Mesodermal cell (in vitro differentiated cells): ENCODE data around the gene MRPS18A.

ENCODE experiments used
- H3K27ac ChIP-seq: 2 replicates; pipeline ENCODE4 v1.7.0; 2013; ENCODE audit warnings: mild to moderate bottlenecking, low read depth, low read length, moderate library complexity; ENCODE audit not compliant: severe bottlenecking
- H3K36me3 ChIP-seq: 2 replicates; pipeline ENCODE4 v1.7.1; 2013; ENCODE audit warnings: mild to moderate bottlenecking, low read length, moderate library complexity; ENCODE audit not compliant: control insufficient read depth, insufficient read depth
- H3K4me1 ChIP-seq: one replicate; pipeline ENCODE4 v1.7.1; 2013; ENCODE audit warnings: mild to moderate bottlenecking, low read length; ENCODE audit not compliant: insufficient read depth, control insufficient read depth, poor library complexity, severe bottlenecking
- H3K4me3 ChIP-seq: 2 replicates; pipeline ENCODE4 v1.7.0; 2013; ENCODE audit warnings: low read length, control low read depth, mild to moderate bottlenecking; ENCODE audit not compliant: insufficient read depth, poor library complexity, severe bottlenecking; ENCODE audit errors: extremely low read depth
- H3K9me3 ChIP-seq: 2 replicates; pipeline ENCODE4 v1.7.1; 2013; ENCODE audit warnings: mild to moderate bottlenecking, low read length, moderate library complexity; ENCODE audit not compliant: control insufficient read depth
- WGBS, 2 experiments: methylation state at CpG; one replicate each; pipeline ENCODE4 v1.1.5; 2013; ENCODE audit warnings: missing lambda C conversion rate in 2 of 2; ENCODE audit not compliant: insufficient coverage in 2 of 2; 5-methylcytosine and 5-hydroxymethylcytosine counted together

The MRPS18A gene

GRCh38 chr6:43716099-43716498, 28.5 kb upstream of the MRPS18A start:
- Histone ChIP-seq H3K36me3 (no peaks in the 10 kb centered on the region), H3K4me3 (no peak overlapping the region), H3K4me1 (peaks cover 5% of the 10 kb centered on the region), H3K9me3 (no peaks in the 10 kb centered on the region), H3K27ac (no peak overlapping the region)
- 88% methylated on average over 8 of the region's 9 CpGs; no CpG with 5 or more reads in 1 of the 2 experiments for WGBS, 2 experiments

- 68 to 76% methylated on average over 3 to 4 of the region's 5 CpGs for WGBS, 2 experiments
- H3K4me3 ChIP-seq, result no peak overlapping the region
- peaks cover 5% of the 10 kb centered on the region for H3K4me1 ChIP-seq
- H3K36me3 ChIP-seq, result no peaks in the 10 kb centered on the region
- H3K9me3 ChIP-seq, result no peaks in the 10 kb centered on the region
- no peak overlapping the region for H3K27ac ChIP-seq
Measured at GRCh38 chr6:43715056-43715788, 27.6 kb upstream of the MRPS18A start.

GRCh38 chr6:43714311-43715055, 26.9 kb upstream of the MRPS18A start:
- Histone ChIP-seq H3K27ac (peak overlapping the region; percentile 36), H3K4me1 (peaks cover 7% of the 10 kb centered on the region), H3K9me3 (no peaks in the 10 kb centered on the region), H3K36me3 (no peaks in the 10 kb centered on the region), H3K4me3 (no peak overlapping the region)
- WGBS, 2 experiments, result 57 to 75% methylated on average over 5 of the region's 9 CpGs

DNA sequence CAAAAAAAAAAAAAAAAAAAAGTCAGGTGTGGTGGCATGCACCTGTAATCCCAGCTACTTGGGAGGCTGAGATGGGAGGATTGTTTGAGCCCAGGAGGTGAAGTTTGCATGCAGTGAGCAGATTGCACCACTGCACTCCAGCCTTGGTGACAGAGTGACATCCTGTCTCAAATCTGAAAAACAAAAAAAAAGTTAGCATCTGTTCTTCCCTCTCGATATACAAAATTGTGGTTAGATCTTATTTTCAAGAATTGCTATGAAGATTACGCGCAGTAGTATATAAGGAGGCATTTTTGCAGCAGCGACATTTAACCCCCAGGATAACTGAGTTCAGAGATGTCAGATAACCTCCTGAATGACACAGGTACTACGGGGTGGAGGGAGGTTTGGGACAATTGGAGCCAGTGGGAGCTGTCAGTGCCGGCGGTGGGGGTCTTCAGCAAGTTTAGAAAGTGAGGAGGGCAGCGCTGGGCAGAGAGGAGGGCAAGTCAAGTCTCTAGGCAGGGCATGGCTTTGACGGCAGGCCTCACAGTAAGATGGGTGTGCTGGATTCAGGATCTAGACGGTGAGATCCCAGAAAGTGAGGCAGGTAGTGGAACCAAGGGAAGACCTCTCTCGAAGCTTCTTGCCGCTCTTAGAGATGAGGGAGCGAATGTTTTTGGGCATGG, 26.2 kb upstream of the MRPS18A start:
- WGBS, 2 experiments, result 93 to 96% methylated on average over 13 of the region's 13 CpGs
- H3K27ac ChIP-seq, result peak overlapping the region; percentile 36

GRCh38 chr6:43712579-43712978, 25.0 kb upstream of the MRPS18A start:
- H3K27ac ChIP-seq, result no peak overlapping the region
- WGBS, 2 experiments, result 86 to 97% methylated on average over 4 to 5 of the region's 6 CpGs
- no peaks in the 10 kb centered on the region for H3K36me3 ChIP-seq
- H3K4me1 ChIP-seq, result peaks cover 8% of the 10 kb centered on the region
- H3K9me3 ChIP-seq, result no peaks in the 10 kb centered on the region
- no peak overlapping the region for H3K4me3 ChIP-seq

More for the DNA sequence above, 26.2 kb upstream of the MRPS18A start:
- no peaks in the 10 kb centered on the region for H3K36me3 ChIP-seq
- no peaks in the 10 kb centered on the region for H3K9me3 ChIP-seq
- peaks cover 8% of the 10 kb centered on the region for H3K4me1 ChIP-seq
- no peak overlapping the region for H3K4me3 ChIP-seq

DNA sequence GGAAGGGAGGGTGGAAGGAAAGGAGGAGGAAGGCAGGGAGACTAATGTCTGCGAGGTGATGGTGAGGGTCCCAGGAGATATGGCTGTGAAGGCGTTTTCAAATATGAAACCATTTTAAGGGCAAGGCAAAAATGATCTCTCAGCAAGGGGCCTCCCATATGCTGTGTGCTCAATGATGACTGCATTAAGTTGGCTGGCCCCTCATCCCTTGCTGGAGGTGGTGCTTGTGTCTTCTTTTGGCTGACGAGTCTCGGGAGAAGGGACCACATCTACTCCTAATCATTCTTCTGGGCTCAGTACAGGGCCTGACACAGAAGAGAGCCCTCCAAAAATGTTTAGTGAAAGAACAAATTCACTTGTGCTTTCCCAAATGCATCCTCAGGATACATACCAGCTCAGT, 23.0 kb upstream of the MRPS18A start:
- H3K9me3 ChIP-seq, result no peaks in the 10 kb centered on the region
- no peaks in the 10 kb centered on the region for H3K36me3 ChIP-seq
- 88 to 100% methylated on average over 2 to 4 of the region's 4 CpGs for WGBS, 2 experiments
- peaks cover 8% of the 10 kb centered on the region for H3K4me1 ChIP-seq
- H3K4me3 ChIP-seq, result no peak overlapping the region
- H3K27ac ChIP-seq, result no peak overlapping the region

DNA sequence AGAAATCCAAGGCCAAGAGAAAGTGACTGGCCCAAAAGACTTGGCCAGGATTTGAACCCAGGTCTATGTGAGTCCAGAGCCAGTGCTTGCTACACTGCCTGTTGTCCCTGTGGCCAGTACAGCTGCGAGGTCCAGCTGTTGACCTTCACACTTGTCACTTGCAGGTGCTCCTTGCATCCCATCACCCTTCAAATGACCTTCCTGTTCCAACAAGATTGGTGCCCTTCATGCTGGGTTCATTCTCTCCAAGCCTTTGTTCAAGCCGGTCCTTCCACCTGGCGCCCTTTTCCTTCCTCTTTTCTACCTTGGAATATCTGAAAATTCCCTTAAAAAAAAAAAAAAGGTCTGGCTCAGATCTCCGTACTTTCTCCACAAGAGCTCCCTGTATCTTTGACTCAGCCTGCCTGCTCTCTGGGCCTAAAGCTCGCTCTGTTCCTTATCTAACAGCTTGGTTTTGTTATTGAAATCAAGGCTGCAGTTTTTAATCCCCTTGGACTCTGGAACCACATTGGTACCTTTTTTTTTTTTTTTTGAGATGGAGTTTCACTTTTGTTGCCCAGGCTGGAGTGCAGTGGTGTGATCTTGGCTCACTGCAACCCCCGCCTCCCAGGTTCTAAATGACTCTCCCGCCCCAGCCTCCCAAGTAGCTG, 22.2 kb upstream of the MRPS18A start:
- Histone ChIP-seq H3K27ac (no peak overlapping the region), H3K9me3 (no peaks in the 10 kb centered on the region), H3K36me3 (no peaks in the 10 kb centered on the region), H3K4me3 (no peak overlapping the region), H3K4me1 (peaks cover 13% of the 10 kb centered on the region)
- 65 to 87% methylated on average over 2 to 3 of the region's 7 CpGs for WGBS, 2 experiments

DNA sequence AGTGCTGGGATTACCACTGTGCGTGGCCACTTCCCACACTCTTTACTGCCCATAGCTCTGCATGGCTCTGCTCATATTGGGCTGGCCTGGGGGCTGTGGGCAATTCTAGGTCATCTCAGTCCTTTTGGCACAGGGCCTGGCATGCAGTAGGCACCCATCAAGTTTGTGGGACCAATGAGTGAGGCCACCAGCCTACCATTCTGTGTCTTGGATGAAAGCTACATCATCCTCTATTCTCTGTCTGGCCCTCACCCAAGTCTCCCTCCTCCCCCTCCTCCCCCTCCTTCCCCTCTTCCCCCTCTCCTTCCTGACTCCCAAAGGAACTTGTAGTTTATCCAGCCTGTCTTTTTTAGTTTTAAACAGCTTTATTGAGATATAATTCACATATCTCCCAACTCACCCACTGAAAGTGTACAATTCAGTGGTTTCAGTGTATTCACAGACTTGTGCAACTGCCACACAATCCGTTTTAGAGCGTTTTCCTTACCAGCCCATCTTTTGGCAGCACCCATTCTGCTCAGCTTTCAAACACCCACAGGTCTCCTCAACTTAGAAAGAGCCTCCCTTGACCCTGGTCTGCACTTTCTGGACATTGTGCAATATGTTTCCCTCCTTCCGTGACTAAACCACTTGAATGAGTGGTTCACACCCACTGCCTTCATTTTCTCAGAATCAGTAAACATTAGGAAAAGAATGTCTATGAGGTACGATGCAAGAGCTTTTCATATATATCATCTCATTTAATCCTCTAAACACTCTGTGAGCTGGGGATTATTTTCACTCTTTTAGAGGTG, 21.5 kb upstream of the MRPS18A start:
- 92 to 97% methylated on average over 4 of the region's 5 CpGs for WGBS, 2 experiments
- no peak overlapping the region for H3K4me3 ChIP-seq
- no peaks in the 10 kb centered on the region for H3K9me3 ChIP-seq
- H3K36me3 ChIP-seq, result no peaks in the 10 kb centered on the region
- H3K4me1 ChIP-seq, result peaks cover 12% of the 10 kb centered on the region
- no peak overlapping the region for H3K27ac ChIP-seq

DNA sequence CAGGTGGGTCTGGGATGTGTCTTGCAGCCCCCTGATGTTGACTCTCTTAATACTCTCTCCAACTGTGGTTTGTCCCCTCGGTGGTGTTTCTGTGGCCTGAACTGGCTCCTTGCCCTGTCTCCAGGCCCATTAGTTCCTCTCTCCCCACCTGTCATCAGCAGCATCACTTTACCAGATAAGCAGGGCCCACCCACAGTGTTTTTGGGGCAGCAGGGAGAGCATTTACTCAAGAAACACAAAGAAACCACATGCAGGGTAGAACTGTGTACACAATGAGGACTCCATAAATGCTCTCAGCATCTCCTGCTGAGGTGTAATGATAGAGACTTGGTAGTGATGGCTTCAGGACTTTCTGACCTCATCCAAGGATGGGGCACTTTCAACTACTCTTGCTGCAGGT, 20.2 kb upstream of the MRPS18A start:
- Histone ChIP-seq H3K9me3 (no peaks in the 10 kb centered on the region), H3K36me3 (no peaks in the 10 kb centered on the region), H3K4me3 (no peak overlapping the region), H3K27ac (no peak overlapping the region), H3K4me1 (peaks cover 18% of the 10 kb centered on the region)
- 67 to 75% methylated on average over 1 of the region's 1 CpG for WGBS, 2 experiments

- H3K27ac ChIP-seq, result no peak overlapping the region
- H3K4me3 ChIP-seq, result no peak overlapping the region
- H3K36me3 ChIP-seq, result no peaks in the 10 kb centered on the region
- H3K9me3 ChIP-seq, result no peaks in the 10 kb centered on the region
- H3K4me1 ChIP-seq, result peaks cover 19% of the 10 kb centered on the region
- WGBS, 2 experiments, result 80 to 85% methylated on average over 5 to 6 of the region's 7 CpGs
Measured at GRCh38 chr6:43707269-43707668, 19.7 kb upstream of the MRPS18A start.
